NCI-H2227 (cell line): Measurements from ENCODE around the gene MPO.

Experiments
- DNase-seq: peaks from one replicate; lab custom pipeline; 2025; ENCODE audit not compliant: unreplicated experiment; lab: John Stamatoyannopoulos, UW

Gene MPO

DNA sequence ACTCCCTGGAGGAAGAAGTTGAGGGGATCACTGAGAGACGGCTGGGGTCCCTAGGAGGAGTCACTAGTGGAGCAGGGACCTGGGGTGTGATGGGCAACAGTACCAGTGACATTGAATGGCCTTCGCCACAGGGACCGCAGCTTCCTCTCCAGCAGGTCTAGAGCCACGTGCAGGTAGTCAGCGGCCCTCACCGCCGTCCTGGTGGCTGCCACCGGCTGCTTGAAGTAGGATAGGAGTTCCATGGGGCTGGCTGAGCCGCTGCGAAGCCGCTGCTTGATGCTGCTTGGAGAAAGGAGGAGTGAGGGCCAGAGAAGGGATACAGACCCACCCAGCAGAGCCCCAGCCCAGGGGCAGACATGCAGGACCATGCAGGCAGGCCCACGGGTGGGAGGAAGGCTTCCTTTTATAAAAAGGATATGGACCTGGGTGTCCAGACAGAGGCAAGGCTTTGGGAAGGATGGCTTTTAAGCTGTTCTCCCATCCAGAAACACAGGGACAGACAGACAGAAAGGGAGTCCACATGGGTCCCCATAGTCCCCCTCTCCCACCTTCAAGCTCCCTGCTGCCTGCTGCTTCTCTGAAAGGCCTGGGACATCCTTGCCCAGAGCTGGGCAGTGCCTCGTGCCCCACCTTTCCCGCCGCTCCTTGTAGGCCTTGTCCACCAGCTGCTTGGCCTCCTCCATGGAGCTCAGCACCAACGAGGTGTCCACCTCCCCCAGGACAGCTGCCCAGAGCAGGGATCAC lies 827 bp downstream of the MPO start:
- DNase-seq, result no peak

DNA sequence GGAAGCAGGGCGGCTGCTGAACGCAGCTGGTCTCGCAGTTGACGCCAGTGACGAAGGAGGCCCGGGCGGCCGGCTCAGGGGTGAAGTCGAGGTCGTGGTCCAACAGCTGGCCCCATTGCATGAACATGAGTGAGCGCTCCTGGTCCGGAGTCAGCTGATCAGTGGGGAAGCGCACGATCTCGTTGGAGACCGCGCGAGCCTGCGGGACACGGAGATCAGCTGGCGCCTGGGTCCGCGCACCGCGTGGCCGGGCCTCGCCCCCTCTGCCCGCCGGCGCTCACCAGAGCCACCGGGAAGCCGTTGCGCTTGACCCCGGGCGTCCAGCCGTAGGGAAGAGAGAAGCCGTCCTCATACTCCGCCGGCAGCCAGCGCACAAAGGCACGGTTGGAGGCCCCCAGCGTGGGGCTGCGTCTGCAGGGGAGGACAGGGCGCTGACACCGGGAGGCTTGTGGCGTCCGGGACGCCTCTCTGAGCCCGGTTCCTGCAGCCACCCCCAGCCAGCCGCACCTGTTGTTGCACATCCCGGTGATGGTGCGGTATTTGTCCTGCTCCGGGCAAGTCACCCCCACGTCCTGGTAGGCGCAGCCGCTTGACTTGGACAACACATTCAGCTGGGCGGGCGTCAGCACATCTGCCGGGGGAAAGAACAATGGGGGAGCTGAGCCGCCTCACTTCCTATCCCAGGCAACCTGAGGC lies 1.6 kb downstream of the MPO start:
- no peak for DNase-seq

DNA sequence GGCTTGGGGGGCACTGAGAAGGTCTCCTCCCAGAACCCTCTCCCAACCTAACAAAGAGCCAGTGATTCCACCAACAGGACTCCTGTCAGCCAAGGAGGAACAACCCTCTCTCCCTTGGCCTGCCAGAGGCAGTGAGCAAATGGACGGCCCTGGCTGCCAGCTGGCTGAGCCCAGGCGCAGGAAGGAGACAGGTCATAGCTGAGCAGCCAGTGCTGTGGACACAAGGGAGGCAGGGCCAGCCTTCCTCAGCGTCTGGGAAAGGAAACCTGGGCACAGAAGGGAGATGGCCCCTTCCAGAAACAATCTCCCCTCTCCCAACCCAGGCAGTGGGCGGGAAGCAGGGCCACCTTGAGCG lies 2.1 kb downstream of the MPO start:
- DNase-seq, result no peak

DNA sequence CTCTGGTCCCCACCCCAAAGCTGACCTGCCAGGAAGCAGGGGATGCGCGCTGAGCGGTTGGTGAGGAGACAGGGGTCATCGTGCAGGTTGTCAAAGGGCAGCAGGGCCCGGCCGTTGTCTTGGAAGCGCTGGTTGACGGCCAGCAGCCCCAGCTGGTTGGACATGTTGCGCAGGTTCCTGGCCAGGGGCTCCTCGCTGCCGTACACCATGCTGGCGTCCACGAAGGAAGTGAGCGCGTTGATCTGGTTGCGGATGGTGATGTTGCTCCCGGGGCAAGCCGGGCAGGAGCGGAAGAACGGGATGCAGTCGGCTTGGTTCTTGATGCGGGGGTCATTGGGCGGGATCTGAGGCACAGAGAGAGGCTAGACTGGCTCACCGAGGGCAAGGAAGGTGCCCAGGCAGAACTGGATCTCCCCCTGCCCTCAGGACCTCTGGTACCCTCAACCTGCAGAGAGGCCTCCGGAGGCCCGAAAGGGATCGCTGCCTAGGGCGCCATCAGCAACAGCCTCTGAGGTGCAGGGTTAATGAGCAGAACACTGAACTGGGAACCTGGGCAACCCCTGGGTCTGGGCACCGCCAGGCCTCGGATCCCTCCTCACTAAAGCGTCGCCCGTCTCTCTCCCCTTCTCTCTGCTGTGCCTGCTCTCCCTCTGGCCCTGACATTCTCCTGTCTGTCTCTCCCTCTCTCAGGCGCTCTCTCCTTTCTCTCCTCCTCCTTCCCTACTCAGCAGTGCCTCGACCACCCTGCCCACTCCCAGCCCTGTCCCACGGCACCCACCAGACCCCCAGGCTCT lies 2.7 kb downstream of the MPO start:
- DNase-seq, result no peak

DNA sequence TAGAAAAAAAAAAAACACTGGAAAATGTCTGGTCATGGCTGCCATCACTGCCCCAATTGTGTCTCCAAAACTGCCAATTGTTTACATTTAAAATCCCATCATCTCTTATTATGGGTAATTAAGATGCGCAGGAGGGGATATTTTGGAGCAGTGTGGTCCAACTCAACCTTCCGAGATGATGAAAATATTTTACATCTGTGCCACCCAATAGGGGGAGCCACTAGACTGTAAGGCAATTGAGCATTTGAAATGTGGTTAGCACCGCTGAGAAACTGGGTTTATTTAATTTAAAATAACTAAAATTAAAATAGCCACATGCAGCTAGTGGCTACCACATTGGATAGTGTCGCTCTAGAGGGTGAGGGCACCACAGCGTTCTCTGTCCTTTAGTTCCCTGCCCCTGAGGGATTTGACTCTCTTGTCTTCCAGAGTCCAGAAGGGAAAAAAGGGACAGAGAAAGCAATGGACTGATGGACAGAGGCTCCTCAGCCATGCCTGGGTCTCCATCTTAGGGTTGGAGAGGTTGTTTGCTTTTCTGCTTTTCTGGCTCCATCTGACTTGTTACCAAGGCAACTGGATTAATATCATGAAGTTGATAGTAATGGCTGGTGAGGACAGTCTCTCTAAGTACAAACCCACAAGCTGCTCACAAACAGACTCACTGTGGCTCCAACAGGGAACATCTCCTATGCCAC lies 3.5 kb downstream of the MPO start:
- no peak for DNase-seq

DNA sequence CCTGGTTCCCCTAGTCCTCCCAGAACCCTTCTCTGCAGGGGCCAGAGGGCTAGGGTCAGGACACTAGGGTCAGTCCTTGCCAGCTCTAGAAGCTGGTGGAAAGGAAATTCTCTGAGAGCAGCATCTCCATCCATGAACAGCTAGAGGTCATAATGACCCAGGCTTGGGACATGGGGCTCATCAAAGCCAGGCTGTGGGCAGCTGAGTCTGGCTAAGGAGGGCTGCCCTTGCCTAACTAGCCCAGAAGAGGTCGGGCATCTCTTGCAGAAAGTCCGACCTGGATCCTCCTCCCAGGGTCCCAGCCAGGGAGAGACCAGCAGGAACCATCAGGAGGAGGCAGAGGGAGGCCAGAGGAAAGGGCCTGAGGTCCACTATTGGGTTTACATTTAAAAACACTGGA lies 4.3 kb downstream of the MPO start:
- no peak for DNase-seq

DNA sequence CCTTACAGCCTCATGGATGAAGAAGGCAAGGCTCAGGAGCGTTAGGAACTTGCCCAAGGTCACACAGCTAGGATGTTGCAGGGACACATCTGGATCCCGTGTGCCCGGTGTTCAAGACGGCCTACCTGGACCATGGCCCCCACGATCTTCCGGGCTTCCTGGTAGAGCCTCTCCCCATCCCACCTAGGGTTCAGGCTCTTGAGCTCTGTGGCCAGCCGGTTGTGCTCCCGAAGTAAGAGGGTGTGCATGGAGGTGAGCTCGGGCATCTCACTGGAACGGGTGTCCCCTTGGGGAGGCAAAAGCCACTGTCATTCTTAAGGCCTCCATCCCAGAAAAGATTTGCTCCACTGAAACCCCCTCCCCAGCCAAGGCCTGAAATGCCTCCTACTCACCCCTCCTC lies 5.3 kb downstream of the MPO start:
- no peak for DNase-seq

DNA sequence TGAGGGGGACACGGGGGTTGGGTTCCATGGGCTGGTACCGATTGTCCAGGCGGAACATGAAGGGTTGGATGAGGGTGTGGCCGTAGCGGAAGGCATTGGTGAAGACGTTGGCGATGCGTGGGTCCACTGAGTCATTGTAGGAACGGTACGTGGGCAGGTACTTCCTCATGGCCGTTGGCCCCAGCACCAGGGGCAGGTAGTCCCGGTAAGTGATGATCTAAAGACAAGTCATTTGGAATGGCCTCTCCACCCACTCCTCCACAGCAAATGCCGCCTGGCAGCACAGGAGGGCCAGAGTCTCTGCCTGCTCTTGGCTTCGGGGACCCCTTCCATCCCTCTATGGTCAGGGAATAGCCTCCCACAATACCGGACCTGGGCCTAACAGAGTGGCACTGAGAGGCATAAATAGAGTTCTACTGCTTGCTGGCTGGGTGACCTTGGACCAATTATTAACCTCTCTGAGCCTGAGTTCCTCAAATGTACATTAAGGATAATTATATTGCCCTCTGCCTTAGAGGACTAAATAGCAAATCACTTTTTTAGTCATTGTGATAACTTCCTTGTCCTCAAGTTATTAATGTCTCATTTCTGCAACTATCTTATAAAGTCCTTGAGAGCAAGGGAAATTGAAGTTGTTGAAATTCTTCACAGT lies 7.2 kb downstream of the MPO start:
- DNase-seq, result no peak

DNA sequence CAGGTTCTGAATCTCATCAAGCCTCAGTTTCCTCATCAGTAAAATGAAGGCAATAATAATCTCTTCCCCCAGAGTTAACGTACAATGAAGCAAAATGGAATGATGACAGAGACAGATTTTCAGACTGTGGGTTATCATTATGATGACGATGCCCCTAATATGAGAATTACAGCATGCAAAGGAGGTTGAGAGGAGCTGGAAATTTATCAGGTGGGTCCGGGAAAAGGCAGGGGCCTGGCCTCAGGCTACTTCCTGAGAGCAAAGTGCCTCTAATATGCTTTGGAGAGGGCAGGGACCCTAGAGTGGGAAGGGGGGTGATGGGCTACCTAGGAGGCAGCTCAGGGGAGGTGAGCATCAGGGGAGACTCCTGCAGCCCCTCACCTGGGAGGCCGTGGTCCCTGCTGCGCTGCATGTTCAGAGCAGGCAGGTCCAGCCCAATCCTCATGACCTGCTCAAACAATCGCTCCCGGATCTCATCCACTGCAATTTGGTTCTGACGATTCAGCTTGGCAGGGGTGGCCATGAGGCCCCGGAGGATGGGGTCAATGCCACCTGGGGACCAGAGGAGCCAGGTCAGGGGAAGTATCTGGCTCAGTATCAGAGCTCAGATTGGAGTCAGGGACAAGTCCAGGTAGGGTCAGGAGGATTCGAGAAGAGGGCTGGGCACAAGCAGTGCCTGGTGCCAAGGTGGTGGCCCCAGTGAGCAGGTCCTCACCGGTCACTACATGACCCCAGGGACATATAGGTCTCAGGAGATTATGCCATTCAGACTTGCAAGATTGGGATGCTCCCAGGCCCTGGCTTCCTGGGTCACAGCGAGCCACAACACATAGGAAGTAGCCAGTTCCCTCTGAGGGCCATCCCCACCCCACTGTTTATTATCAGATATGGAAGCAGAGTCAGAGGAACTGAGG lies 8.1 kb downstream of the MPO start:
- DNase-seq, result no peak

DNA sequence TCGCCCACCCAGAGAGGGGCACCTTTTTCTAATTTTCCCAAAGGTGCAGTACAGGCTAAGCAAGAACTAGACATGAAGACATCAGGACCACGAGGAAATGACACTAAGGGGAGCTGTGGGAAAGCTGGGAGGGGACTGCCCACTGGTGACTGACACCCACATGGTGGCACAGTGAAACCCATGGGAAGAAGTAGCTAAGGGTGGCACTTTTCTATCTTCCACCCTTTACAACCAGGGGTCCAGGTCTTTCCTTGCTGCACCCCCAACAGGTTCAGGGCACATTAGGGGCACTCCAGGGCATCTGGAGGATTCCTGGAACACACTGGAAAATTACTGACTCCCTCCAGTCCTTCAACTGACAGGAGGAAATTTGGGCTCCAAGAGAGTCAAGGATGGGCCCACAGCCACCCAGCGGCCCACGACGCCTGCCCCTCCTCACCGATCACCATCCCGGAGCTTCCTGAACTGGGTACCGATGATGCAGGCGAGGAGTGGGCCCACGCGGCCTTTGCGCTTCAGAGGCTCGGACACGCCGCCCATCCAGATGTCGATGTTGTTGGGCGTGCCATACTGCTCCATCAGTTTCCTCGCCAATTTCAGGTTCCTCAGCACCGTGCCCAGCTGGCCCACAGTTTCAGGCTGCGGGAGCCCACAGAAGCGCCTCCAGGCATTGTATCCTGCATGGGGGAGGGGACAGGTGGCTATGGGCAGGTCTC lies 9.4 kb downstream of the MPO start:
- DNase-seq, result no peak

DNA sequence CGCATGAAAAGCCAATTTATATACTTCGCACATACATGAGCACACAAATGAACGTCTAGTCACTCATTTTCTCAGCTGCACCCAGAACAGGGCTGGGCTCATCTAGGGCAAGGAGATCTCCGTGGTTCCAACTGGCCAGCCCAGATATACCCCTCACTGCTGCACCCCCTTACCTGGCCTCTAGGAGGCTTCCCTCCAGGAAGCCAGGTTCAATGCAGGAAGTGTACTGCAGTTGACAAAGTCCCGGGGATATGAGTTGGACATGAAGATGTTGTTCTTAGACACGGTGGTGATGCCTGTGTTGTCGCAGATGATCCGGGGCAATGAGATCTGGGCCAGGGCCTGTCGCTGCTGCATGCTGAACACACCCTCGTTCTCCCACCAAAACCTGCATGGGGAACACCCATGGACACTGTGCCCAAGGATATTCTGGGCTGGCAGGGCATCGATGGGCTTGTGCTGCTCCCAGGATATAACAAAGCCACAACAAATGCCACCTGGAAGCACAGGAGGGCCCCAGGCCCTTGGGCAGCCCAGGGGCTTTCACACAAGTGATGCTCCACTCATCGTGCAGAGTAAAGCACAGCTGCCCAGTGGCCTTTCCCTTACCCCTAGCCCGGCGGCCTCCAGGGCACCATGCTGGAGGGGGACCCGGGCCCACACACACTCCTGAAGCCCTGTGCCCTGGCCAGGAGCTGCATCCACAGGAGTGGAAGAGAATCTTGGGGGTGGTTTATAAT lies 10.1 kb downstream of the MPO start:
- no peak for DNase-seq

DNA sequence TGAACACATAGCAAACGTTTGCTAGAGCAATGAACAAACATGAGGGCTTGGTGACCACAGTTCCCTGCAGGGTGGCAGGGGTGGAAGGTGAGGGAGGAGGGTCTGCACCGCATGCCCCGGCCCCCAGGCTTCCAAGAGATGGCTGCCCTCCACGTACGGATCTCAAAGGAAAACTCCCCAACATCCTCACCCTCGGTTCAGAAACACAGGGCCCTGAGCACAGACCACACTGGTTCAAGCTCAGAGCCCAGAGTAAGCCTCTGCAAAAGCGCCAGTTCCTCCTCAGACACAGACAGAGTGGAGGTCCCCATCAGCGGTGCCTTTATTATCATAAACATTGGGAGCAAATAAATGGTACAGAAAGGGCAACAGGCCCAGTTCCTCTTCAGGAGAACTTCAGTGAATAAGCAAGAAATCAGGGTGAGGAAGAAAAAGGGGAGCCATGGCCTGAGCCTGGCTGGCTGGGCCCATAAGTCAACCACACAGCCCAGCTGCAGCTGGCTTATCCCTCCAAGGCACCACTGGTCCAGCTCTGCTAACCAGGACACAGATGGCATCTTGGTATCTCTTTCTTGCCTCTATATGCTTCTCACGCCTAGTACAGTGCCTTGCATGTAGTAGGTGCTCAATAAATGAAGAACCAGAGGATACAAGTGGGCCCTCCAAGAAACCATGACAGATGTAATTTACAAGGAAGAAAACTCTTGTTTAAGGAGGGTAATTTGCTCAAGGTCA lies 11.0 kb downstream of the MPO start:
- no peak for DNase-seq

DNA sequence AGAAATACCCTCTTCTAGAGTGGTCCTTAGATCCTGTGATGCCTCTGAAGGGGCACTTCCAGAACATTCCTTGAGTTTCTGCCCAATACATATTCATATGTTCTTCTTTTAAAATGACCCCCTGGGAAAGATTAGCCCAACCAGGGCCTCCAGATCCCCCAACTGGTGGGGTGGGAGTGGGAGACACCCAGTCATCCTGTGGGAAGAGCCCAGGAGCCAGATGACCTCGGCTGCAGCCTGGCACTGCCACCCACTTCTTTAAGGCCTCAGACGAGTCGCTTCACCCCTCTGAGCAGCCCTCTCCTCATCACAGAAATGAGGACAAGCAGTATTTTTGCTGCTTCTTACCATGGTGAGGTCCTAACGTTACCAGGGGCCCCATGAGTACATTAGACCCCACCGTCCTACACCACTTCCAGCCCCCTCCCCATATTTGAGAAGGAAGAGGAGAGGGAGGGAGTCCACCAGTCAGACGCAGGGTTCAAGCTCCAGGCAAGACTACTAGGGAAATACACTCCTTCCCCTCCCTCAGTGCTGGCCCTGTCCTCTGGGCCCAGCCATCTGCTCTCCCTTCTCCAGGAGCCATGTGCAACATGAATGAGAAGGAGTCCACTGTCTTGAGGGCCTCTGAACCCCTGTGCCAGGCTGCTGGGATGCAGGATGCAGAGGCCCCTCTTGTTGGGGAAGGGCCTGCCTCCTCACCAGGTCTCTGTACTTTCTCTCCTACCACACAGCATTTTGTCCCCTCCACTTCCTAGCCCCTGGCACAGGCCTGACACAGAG lies 11.8 kb downstream of the MPO start:
- no peak for DNase-seq

DNA sequence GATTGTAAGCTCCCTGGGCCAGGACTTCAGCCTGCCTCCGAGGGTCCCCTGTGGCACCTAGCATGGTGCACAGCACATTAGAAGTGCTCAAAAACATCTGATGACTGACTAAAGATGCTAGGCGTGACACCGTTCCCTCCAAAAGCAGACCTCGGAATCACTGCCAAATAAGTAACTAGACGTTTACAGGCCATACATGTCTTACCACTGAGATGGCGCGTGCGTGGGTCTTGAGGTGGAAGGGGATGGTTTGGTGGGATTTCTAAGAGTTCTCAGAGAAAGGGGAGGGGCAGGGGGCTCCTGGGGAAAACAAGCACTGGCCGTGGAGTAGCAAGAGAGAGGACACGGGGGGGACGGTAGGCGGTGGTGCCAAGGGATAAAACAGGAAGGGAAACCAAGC lies 12.4 kb downstream of the MPO start:
- DNase-seq, result no peak

DNA sequence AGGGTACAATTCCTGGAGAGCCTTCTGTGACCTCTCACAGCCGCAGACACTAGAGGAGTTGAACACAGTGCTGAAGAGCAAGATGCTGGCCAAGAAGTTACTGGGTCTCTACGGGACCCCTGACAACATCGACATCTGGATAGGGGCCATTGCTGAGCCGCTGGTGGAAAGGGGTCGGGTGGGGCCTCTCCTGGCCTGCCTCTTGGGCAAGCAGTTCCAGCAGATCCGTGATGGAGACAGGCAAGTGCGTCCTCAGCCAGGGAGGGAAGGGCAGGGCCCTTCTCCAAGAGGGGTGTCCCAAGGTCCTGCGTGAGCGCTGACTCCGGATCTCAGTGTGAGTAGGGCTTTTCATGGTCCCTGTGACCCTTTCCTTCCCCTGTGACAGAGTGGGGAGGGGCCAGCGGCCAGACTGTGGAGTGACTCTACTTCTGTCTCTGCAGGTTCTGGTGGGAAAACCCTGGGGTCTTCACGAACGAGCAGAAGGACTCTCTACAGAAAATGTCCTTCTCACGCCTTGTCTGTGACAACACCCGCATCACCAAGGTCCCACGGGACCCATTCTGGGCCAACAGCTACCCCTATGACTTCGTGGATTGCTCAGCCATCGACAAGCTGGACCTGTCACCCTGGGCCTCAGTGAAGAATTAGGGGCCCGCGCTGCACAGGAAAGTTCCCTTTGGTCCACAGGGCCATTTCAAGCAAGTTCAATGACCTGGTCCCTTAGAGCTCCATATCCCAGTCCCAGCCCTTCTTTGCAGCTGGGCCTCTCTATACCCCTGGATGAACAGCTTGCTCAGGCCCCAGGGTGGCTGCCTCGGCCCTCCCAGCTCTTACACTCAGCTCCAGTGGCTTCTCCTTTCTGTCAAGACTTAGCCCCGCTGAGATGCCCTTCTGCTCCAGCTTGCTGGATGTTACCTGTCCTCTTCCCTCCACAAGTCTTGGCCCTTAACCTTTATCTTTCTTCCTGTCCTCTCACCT lies 13.1 kb downstream of the MPO start:
- DNase-seq, result no peak
